Ascending aorta (tissue), 2 donors: ENCODE results near the gene ETFB. TPM values are rescaled to one million over a fixed set of nuclear protein-coding genes. Genes with fewer than 3 reads are reported as not detected.

Source experiments
- DNase-seq, 2 donors: peaks; one replicate each; pipeline ENCODE4 v3.0.0-alpha.2; 2019; ENCODE audit warnings: low spot score in 2 of 2
- H3K27ac ChIP-seq, 2 donors: fragments of 200-600 bp; sonication (generic); one replicate each; pipeline ENCODE4 v1.5.1; 2016 to 2017; ENCODE audit warnings: mild to moderate bottlenecking in 1 of 2
- H3K27me3 ChIP-seq: fragments of 200-600 bp; sonication (generic); one replicate; pipeline ENCODE4 v1.5.1; 2017
- H3K36me3 ChIP-seq, 2 donors: fragments of 200-600 bp; sonication (generic); one replicate each; pipeline ENCODE4 v1.5.1; 2016
- H3K4me1 ChIP-seq, 2 donors: fragments of 200-600 bp; sonication (generic); one replicate each; pipeline ENCODE4 v1.5.1; 2016 to 2017; ENCODE audit warnings: mild to moderate bottlenecking in 1 of 2
- H3K4me3 ChIP-seq, 2 donors: fragments of 200-600 bp; sonication (generic); one replicate each; pipeline ENCODE4 v1.5.1; 2016 to 2017; ENCODE audit warnings: mild to moderate bottlenecking in 1 of 2
- H3K9me3 ChIP-seq, 2 donors: fragments of 200-600 bp; sonication (generic); one replicate each; pipeline ENCODE4 v1.5.1; 2016
- intact Hi-C: fragments of 100-400 bp; cut with DNase I; formaldehyde crosslinking; loops from one replicate; pipeline ENCODE4 v1.15.1; 2023
- total RNA-seq: library from RNA; depleted of rRNA; stranded (reverse); fragments of >200 nt; gene quantifications from one replicate; pipeline ENCODE4 v1.1.0, GENCODE V29; 2016
- TF ChIP-seq, protein P1 (sequence below), 3 experiments: fragments of 200-600 bp in 2 of 3; fragments of 450-650 bp in 1 of 3; sonication (generic) in 2 of 3; IDR thresholded peaks; one replicate each; pipeline ENCODE4 v1.5.1; 2016 to 2019; ENCODE audit warnings: antibody characterized with exemption in 3 of 3, mild to moderate bottlenecking in 1 of 3, moderate library complexity in 1 of 3

ETFB gene
- total RNA-seq, 1 donor from 2014 or later: 42.5 TPM

DNA sequence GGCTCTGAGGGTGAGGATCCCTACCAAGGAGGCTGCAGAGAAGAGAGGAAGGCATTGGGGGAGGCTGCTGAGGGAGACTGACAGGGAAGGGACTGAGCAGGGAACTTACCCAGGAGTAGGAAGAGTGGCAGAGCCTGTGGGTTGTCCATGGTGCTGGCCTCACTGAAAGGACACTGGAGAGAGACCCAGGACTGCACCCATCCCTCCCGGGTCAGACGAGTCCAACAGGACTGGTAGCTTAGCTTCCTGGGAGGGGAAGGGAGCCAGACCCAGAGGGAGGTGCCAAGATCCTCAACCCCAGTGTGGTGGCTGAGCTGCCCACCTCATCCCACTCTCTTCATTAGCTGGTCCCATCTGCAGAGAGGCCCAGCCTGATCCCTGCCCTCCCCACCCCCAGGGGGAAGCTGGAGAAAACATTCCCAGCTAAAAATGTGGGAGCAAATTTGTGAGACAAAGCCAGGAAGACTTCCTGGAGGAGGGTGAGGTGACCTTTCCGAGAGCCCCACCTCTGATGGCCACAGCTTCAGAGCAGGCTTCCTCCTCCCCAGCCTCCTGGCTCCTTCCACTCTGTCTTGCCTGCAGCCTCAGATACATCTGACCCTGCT is 24.1 kb downstream of the ETFB start, which contains the start of gene VSIG10L:
TSS of gene VSIG10L (minus strand) at position 164 of the 605 bp plus-strand sequence. CDS start at position 149, 15 bp downstream.
- no peaks in the 10 kb centered on the region for H3K27me3 ChIP-seq
- H3K9me3 ChIP-seq: no peaks in the 10 kb centered on the region
- peaks cover 0 to 4% of the 10 kb centered on the region in 2 donors for H3K4me1 ChIP-seq
- no peak within 1 kb of the TSS for H3K4me3 ChIP-seq
- H3K27ac ChIP-seq: peak within 1 kb of the TSS; percentile 92 to 93
- TF ChIP-seq, protein P1, sequence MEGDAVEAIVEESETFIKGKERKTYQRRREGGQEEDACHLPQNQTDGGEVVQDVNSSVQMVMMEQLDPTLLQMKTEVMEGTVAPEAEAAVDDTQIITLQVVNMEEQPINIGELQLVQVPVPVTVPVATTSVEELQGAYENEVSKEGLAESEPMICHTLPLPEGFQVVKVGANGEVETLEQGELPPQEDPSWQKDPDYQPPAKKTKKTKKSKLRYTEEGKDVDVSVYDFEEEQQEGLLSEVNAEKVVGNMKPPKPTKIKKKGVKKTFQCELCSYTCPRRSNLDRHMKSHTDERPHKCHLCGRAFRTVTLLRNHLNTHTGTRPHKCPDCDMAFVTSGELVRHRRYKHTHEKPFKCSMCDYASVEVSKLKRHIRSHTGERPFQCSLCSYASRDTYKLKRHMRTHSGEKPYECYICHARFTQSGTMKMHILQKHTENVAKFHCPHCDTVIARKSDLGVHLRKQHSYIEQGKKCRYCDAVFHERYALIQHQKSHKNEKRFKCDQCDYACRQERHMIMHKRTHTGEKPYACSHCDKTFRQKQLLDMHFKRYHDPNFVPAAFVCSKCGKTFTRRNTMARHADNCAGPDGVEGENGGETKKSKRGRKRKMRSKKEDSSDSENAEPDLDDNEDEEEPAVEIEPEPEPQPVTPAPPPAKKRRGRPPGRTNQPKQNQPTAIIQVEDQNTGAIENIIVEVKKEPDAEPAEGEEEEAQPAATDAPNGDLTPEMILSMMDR (IDR thresholded peaks at IDR 0.05): no peak
- H3K36me3 ChIP-seq: peaks cover 8 to 15% of the 10 kb centered on the region in 2 donors
- intact Hi-C loops: loop anchor here (2.0 kb wide), 2 partner anchors 229 to 233 kb away; partner anchors contain the start of genes CTU1 and ZNF175
- no peak for DNase-seq

DNA sequence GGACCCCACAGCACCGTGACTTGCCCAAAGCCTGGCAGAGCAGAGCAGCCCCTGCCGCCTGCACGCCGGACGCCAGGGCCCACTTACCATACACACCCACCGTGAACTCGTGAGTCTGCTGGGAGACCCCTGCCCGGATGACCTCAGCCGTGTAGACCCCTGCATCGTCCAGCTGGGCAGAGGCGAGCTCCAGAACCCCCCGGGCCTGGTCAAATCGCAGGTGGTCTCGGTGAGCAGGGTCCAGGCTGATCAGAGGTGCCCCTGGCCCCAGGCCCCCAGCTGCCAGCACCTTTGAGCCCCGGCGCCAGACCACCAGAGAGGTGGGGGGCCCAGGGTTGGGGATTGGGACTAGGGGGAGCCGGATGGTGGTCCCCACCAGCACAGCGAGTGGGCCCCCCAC is 25.1 kb downstream of the ETFB start:
- Histone ChIP-seq H3K9me3 (no peaks in the 10 kb centered on the region), H3K4me1 (peaks cover 0 to 4% of the 10 kb centered on the region in 2 donors), H3K27ac (peak overlapping the region; percentile 92 to 93), H3K4me3 (no peak overlapping the region), H3K36me3 (peaks cover 7 to 8% of the 10 kb centered on the region in 2 donors), H3K27me3 (no peaks in the 10 kb centered on the region)
- DNase-seq: no peak
- intact Hi-C loops: loop anchor here (2.0 kb wide), 2 partner anchors 230 to 232 kb away; partner anchors contain the start of genes CTU1 and ZNF175
- TF ChIP-seq, protein P1 (IDR thresholded peaks at IDR 0.05): no peak

DNA sequence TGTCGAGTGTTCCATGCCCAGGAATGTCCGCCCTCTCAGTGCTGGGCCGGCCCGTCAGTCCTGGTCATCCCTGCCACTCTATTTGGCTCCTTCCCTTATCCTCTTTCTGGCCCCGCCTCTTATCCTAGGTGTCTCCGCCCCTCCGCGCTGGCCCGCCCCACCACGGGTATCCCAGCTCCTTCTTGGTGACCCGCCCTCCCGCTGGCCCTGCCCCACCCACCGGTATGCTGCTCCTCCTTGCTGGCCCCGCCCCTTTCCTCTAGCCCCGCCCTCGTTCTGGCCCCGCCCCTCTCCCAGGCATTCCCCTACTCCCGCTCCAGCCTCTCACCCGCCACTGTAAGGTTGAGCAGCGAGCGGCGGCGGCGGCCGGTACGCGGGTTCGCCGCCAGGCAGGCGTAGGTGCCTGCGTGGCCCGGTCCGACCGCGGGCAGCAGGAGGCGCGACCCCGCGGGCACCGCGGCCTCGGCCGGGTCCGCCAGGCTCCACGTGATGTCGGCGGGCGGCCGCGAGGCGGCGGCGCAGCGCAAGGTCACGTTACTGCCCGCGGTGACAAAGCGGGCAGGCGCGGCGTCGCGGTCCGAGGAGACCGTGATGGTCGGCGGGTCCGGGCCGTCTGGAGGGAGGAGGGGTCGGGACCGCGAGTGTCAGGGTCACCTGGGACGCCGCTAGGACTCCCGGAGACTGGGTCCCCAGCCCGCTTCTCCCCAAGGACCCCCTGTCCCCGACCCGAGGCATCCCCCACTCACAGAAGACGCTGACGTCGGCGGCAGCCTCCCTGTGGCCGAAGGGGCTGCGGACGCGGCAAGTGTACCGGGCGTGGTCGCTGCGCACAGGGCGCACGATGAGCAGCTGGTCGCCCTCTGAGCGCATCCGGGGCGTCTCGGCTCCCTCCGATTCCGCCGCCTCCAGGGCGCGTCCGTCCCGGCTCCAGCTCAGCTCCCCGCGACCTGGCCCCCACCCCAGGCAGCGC is 26.2 kb downstream of the ETFB start:
- Histone ChIP-seq H3K9me3 (no peaks in the 10 kb centered on the region), H3K4me1 (peaks cover 0 to 4% of the 10 kb centered on the region in 2 donors), H3K27me3 (no peaks in the 10 kb centered on the region), H3K4me3 (peak overlapping the region; percentile 82 to 85), H3K36me3 (peaks cover 3 to 4% of the 10 kb centered on the region in 2 donors), H3K27ac (peak overlapping the region; percentile 92 to 93)
- intact Hi-C loops: loop anchor here (1.0 to 2.0 kb wide), 8 partner anchors 26 to 437 kb away; partner anchors contain the start of genes CTU1, ETFB and ZNF175
- peak; percentile 98 to 100 for DNase-seq
- TF ChIP-seq, protein P1 (IDR thresholded peaks at IDR 0.05): peak in 2 of 3 experiments; percentile 23 to 83

DNA sequence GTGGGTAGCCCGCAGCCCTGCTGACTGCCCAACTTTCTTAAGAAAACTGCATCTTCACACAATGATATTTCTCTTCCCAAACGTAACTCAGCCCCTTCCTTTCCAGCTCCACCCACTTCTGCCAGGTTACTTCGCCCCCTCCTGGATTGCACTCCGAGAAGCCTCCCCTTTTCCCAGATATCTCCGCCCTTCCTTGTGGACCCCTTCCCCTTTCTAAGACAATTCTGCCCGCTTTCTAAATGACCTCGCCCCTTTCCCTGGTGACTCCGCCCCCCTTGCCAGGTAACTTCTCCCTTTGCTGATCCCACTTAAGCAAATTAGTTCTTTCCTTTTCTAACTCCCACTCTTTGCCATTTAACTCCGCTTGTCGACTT is 26.9 kb downstream of the ETFB start:
- Histone ChIP-seq H3K4me1 (peaks cover 0 to 4% of the 10 kb centered on the region in 2 donors), H3K4me3 (peak overlapping the region; percentile 57 to 85), H3K36me3 (no peaks in the 10 kb centered on the region), H3K9me3 (no peaks in the 10 kb centered on the region), H3K27ac (peak overlapping the region; percentile 92 to 93), H3K27me3 (no peaks in the 10 kb centered on the region)
- intact Hi-C loops: loop anchor here (1.0 to 2.0 kb wide), 5 partner anchors 55 to 438 kb away; no protein-coding TSS in a partner anchor
- no peak for DNase-seq
- TF ChIP-seq, protein P1 (IDR thresholded peaks at IDR 0.05): no peak

DNA sequence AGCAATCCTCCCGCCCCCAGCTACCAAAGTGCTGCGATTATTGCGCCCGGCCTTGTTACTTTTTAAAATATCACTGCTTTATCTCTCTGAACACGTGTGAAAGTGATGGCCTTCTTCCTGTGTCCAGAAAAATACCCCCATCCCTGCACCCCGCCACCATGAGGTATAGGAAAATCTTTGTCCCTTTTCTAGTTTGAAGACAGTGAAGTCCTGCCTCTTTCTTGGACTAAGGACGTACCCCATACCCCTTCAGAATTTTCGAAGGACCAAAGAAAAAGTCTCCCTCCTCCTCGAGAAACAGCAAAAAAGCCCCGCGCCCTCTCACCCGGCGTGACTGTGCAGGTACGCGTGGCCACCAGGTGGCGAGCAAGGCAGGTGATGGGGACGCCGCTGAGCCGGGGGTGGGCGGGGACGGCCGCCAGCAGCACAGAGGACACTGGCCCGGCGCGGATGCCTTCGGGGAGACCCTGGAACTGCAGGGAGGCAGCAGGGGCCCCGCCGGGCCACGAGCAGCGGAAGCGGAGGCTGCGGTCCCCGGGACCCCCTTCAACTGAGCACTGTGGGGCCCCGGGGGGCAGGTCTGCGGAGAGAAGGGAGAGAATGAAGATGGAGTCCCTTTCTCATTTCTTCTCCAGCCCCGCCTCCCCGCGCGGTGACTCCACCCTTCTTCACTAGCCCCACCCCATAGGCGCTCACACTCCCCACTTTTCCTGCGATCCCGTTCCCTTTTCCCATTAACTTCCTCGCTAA is 27.4 kb downstream of the ETFB start:
- Histone ChIP-seq H3K36me3 (no peaks in the 10 kb centered on the region), H3K27ac (peak overlapping the region; percentile 92 to 93)
- TF ChIP-seq, protein P1 (IDR thresholded peaks at IDR 0.05): peak; percentile 83 to 97 (median 90)

More for the DNA sequence above, 27.4 kb downstream of the ETFB start:
- Histone ChIP-seq H3K4me1 (peaks cover 0 to 4% of the 10 kb centered on the region in 2 donors), H3K4me3 (peak overlapping the region; percentile 57 to 85), H3K9me3 (no peaks in the 10 kb centered on the region), H3K27me3 (no peaks in the 10 kb centered on the region)
- DNase-seq: peak; percentile 47 to 92
- intact Hi-C loops: loop anchor here (1.0 to 2.0 kb wide), 7 partner anchors 56 to 438 kb away; no protein-coding TSS in a partner anchor
